HAP-1 (cell line): ENCODE data around the gene RIIAD1.
"Not testable (repeated sequence)": the region's sequence is repeated elsewhere in the genome, so short reads cannot be mapped to it uniquely, and the experiment has no call there.

Experiments
- DNase-seq, 2 experiments: peaks; one replicate each; pipeline ENCODE4 v3.0.0-alpha.2; 2016 to 2020; ENCODE audit warnings: low spot score in 2 of 2
- H3K27me3 ChIP-seq: fragments of 250-450 bp; sonication (Bioruptor Pico); 2 replicates; pipeline ENCODE4 v1.5.1; 2020; ENCODE audit warnings: low read depth, mild to moderate bottlenecking, moderate library complexity
- H3K36me3 ChIP-seq: fragments of 250-450 bp; sonication (Bioruptor Pico); replicated peaks from 2 replicates; pipeline ENCODE4 v1.5.1; 2020; ENCODE audit warnings: mild to moderate bottlenecking
- H3K4me1 ChIP-seq: fragments of 250-450 bp; sonication (Bioruptor Pico); 2 replicates; pipeline ENCODE4 v1.5.1; 2020; ENCODE audit warnings: mild to moderate bottlenecking
- H3K4me3 ChIP-seq: fragments of 250-450 bp; sonication (Bioruptor Pico); 2 replicates; pipeline ENCODE4 v1.5.1; 2020; ENCODE audit warnings: mild to moderate bottlenecking, moderate library complexity
- H3K9me3 ChIP-seq: fragments of 250-450 bp; sonication (Bioruptor Pico); 2 replicates; pipeline ENCODE4 v1.5.1; 2020; ENCODE audit warnings: mild to moderate bottlenecking, moderate library complexity
- in situ Hi-C: fragments of 300-500 bp; cut with MboI; formaldehyde crosslinking; loops from 3 replicates; pipeline ENCODE4 v1.14.3; 2020; ENCODE audit warnings: low sequenced_read_pairs, inconsistent platforms, mixed read lengths

RIIAD1 gene

GRCh38 chr1:151733126-151733525, 11.8 kb downstream of the RIIAD1 start:
- in situ Hi-C loops: no loop called here
- H3K9me3 ChIP-seq: peaks cover 6% of the 10 kb centered on the region; the same call in 1 of the 2 replicates

GRCh38 chr1:151733995-151734394, 12.7 kb downstream of the RIIAD1 start:
- in situ Hi-C loops, H3K27me3 ChIP-seq: not testable (repeated sequence)

More at GRCh38 chr1:151733126-151733525, 11.8 kb downstream of the RIIAD1 start:
- Histone ChIP-seq H3K27me3 (no peaks in the 10 kb centered on the region; the same call in 1 of the 2 replicates), H3K4me1 (no peaks in the 10 kb centered on the region), H3K4me3 (no peak overlapping the region), H3K36me3 (no peaks in the 10 kb centered on the region)
- DNase-seq: no peak

DNA sequence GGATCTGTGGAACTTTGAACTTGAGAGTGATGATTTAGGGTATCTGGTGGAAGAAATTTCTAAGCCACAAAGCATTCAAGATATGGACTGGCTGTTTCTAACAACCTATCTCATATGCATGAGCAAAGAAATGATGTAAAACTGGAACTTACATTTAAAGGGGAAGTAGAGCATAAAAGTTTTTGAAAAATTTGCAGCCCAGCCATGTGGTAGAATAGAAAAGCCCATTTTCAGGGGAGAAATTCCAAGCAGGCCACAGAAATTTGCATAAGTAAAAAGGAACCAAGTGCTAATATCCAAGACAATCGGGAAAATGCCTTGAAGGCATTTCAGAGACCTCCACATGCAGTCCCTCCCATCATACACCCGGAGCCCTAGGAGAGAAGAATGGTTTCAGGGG, 15.7 kb downstream of the RIIAD1 start:
- Histone ChIP-seq H3K4me3 (no peak overlapping the region), H3K9me3 (peaks cover 8% of the 10 kb centered on the region; the same call in 1 of the 2 replicates), H3K4me1 (no peaks in the 10 kb centered on the region), H3K36me3 (no peaks in the 10 kb centered on the region), H3K27me3 (no peaks in the 10 kb centered on the region)
- no peak for DNase-seq
- in situ Hi-C loops: no loop called here

More at GRCh38 chr1:151733995-151734394, 12.7 kb downstream of the RIIAD1 start:
- H3K36me3 ChIP-seq, H3K9me3 ChIP-seq, H3K4me1 ChIP-seq, DNase-seq, H3K4me3 ChIP-seq: not testable (repeated sequence)

DNA sequence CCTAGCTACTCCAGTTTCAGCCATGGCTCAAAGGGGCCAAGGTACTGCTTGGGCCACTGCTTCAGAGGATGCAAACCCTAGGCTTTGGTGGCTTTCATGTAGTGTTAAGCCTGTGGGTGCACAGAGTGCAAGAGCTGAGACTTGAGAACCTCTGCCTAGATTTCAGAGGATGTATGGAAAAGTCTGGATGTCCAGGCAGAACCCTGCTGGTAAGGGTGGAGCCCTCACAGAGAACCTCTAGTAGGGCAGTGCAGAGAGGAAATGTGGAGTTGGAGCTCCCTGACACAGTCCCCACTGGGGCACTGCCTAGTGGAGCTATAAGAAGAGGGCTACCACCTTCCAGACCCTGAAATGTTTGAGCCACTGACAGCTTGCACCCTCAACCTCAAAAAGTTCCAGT, 16.2 kb downstream of the RIIAD1 start:
- H3K36me3 ChIP-seq: no peaks in the 10 kb centered on the region
- in situ Hi-C loops: no loop called here
- H3K27me3 ChIP-seq: no peaks in the 10 kb centered on the region
- no peaks in the 10 kb centered on the region for H3K4me1 ChIP-seq
- H3K9me3 ChIP-seq: peaks cover 8% of the 10 kb centered on the region; the same call in 1 of the 2 replicates
- no peak for DNase-seq
- H3K4me3 ChIP-seq: no peak overlapping the region

DNA sequence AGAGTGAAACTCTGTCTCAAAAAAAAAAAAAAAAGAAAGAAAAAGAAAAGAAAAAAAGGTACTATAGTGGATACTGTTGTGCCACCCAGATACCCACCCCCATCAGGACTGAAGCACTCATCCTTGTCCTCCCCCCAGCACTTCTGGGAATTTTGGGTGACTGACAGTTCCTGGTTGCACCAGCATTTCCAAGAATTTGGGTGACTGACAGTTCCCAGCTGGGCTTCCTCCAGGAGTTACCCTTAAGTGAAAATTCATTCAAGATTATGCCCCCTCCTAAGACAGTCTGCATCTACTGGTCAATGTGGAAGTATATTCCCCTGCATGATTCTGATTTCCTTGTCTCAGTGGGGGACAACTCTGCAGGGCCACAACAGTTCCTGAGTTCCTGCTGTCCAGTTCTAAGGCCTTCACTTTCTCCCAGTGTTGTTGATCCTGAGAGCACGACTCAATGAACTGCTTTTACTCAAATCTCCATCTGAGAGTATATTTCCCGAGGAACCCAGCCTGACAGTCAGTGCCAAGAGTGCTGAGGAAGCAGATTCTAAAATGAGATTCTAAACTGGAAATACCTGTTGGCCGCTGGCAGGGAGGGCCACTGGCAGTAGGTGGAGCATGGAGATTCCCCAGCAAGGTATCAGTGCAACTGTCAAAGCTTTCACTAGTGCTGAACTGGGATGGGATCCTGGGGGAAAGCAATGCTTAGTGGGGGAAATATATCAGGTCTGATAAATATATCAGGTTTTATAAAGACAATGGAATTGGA, 18.5 kb downstream of the RIIAD1 start:
- no peak overlapping the region for H3K4me3 ChIP-seq
- DNase-seq: no peak
- in situ Hi-C loops: no loop called here

GRCh38 chr1:151741516-151741915, 20.2 kb downstream of the RIIAD1 start:
- peaks cover 4% of the 10 kb centered on the region; the same call in 1 of the 2 replicates for H3K27me3 ChIP-seq
- H3K4me3 ChIP-seq: no peak overlapping the region
- H3K4me1 ChIP-seq: no peaks in the 10 kb centered on the region
- no peaks in the 10 kb centered on the region for H3K36me3 ChIP-seq
- in situ Hi-C loops: no loop called here
- H3K9me3 ChIP-seq: peaks cover 8% of the 10 kb centered on the region; the same call in 1 of the 2 replicates
- no peak for DNase-seq

More for the DNA sequence above, 18.5 kb downstream of the RIIAD1 start:
- H3K27me3 ChIP-seq: peaks cover 4% of the 10 kb centered on the region; the same call in 1 of the 2 replicates
- peaks cover 8% of the 10 kb centered on the region; the same call in 1 of the 2 replicates for H3K9me3 ChIP-seq
- H3K4me1 ChIP-seq: no peaks in the 10 kb centered on the region
- no peaks in the 10 kb centered on the region for H3K36me3 ChIP-seq

DNA sequence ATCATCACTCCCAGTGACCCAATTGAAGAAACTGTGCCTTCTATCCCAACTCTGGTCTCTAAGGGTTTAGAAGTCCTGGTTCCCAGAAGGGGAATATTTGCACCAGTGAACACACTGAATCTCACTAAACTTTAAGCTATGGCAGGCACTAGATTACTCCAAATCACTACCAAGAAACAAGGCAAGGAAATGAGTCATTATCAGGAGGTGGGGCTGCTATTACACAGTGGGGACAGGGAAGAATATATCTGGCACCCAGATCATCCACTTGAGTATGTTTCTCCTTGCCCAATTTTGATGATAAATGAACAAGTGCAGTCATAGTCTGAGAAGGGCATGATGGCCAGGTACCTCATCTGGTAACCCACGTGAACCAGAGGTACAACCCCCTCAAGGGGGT, 35.0 kb downstream of the RIIAD1 start:
- DNase-seq: no peak
- Histone ChIP-seq H3K27me3 (no peaks in the 10 kb centered on the region), H3K36me3 (peaks cover 28% of the 10 kb centered on the region), H3K9me3 (no peaks in the 10 kb centered on the region), H3K4me3 (no peak overlapping the region), H3K4me1 (no peaks in the 10 kb centered on the region)
- in situ Hi-C loops: no loop called here

DNA sequence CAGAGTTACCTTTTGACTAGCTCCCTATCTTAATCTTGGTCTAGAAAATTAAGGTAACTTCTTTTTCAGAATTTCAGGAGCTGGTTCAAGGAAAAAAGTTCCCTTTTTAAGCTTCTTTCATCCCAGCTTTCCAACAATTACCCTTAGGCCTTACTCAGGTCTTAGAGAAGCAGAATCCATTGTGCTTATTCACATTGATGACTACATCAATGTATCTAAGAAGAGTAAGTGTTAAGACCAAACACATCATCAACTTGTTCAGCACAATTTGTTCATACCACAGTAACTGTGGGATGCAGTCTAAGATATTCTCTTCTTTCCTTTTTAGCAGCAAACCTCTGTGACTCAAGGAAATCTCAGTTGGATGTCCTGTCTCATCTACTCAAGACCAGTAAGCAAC, 37.9 kb downstream of the RIIAD1 start:
- Histone ChIP-seq H3K4me3 (no peak overlapping the region), H3K9me3 (no peaks in the 10 kb centered on the region), H3K36me3 (peaks cover 37% of the 10 kb centered on the region), H3K4me1 (peaks cover 8% of the 10 kb centered on the region), H3K27me3 (no peaks in the 10 kb centered on the region)
- DNase-seq: no peak
- in situ Hi-C loops: no loop called here

DNA sequence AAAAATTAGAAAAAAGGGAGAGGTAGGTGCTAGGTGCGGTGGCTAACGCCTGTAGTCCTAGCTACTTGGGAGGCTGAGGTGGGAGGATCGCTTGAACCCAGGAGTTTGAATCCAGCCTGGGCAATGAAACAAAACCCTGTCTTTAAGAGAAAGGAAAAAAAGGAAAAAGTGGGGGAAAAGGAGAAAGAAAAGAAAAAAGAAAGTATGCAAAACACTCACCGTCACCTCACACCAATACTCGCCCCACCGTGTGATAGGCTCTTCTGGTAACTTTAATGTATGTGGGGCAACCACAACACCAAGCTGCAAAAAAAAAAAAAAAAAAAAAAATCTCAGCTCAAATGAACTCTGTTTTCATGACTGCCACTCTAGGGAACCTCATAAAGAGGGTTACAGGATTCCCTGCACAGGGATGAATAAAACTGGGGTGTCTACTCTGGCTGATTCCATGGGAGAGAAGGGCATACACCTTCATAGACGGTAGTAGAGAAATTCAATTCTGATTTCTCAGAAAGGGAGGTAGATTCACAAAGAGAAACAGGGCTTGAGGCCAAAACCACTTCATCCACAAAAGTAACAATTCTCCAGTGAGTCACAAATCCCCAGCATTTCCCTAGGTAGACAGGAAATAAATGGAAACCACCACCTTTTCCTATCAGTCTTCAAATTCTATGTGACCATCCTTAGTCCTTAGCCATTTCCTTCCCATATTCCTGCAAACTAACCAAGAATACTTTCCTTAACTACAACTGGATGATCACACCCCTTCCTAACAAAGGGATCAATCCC, 39.5 kb downstream of the RIIAD1 start:
- no peak for DNase-seq
- Histone ChIP-seq H3K9me3 (no peaks in the 10 kb centered on the region), H3K4me1 (peaks cover 8% of the 10 kb centered on the region), H3K36me3 (peaks cover 37% of the 10 kb centered on the region), H3K27me3 (no peaks in the 10 kb centered on the region), H3K4me3 (no peak overlapping the region)
- in situ Hi-C loops: no loop called here

DNA sequence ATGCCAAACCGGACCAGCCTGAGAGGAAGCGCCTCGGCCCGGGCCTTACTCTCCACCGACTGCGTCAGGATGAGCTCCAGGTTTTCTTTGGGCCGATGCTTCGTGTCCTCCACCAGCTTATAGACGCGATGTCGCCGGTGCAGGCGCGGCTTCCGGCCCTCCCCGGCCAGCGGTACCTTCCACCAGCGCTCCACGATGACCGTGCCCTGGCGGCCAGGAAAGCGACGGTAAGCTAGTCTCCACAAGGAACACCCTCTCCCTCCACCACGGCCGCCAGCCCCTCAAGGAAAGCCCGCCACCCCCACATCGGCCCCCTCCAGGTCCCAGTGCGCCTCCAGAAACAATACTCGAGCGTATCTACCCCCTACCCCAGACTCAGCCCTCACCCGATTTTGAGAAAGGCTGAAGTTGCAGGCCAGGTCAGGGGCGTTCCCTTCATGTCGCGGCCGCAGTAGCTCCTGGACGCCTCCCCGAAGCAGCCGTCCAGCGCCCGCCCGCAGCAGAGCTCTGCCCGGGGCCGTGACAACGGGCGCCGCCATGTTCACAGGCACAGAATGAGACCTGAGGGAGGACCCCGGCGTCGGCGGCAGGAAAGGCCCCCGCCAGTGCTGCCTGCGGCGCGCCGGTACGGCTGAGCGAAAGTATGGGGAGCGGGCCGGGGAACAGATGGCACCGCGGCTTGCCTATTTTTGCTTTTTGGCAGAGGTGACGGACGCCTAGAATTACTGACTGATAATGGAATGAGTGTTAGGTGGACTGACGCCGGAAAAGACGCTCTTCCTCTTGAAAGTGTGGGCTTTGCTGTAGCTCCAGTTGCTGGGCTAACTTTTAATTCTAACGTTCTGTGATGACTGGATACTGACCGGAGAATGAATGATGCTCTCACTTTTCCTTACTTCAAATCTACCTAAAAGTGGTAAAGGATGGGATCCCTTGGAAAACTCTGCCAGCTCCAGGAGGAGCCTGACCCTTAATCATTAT, 41.9 kb downstream of the RIIAD1 start, which contains the start of gene MRPL9:
TSS of gene MRPL9 (minus strand) at position 556 of the 981 bp plus-strand sequence. CDS start at position 539, 17 bp downstream.
- H3K36me3 ChIP-seq: peaks cover 27% of the 10 kb centered on the region
- in situ Hi-C loops: no loop called here
- peak within 1 kb of the TSS; percentile 93 for H3K4me3 ChIP-seq
- DNase-seq: peak; percentile 76 to 90
- peaks cover 8% of the 10 kb centered on the region for H3K4me1 ChIP-seq
- no peaks in the 10 kb centered on the region for H3K27me3 ChIP-seq
- H3K9me3 ChIP-seq: no peaks in the 10 kb centered on the region

DNA sequence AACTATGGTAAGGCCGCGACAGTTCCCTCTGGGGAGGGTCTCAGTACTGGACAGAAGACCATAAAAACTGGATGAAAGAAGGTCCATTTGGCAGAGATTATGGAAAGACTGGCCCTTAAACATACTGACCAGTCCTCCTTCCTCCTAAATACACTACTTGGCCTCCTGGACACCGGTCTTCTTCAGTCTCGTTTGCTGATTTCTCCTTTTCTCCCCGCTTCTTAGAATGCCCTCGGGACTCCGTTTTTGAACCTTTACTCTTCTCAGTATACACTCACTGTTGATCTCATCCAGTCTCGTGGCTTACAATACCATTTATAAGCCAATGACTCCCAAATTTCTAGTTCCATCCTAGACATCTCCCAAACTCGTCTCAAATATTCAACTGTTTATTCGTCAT, 42.7 kb downstream of the RIIAD1 start:
- no peaks in the 10 kb centered on the region for H3K27me3 ChIP-seq
- H3K4me3 ChIP-seq: peak overlapping the region; percentile 93
- no peak for DNase-seq
- peaks cover 8% of the 10 kb centered on the region for H3K4me1 ChIP-seq
- in situ Hi-C loops: no loop called here
- H3K36me3 ChIP-seq: peaks cover 27% of the 10 kb centered on the region
- no peaks in the 10 kb centered on the region for H3K9me3 ChIP-seq

GRCh38 chr1:151768351-151769066, 47.2 kb downstream of the RIIAD1 start:
- H3K4me3 ChIP-seq, H3K36me3 ChIP-seq, in situ Hi-C loops, DNase-seq, H3K4me1 ChIP-seq, H3K27me3 ChIP-seq, H3K9me3 ChIP-seq: not testable (repeated sequence)
